ENCODE data around the gene AQP12A. TPM values are rescaled to one million over a fixed set of nuclear protein-coding genes. Genes with fewer than 3 reads are reported as not detected.

Gene AQP12A
- polyA plus RNA-seq, 1 of the 3 experiments (the other 2 are of a cell fraction), result not detected

DNA sequence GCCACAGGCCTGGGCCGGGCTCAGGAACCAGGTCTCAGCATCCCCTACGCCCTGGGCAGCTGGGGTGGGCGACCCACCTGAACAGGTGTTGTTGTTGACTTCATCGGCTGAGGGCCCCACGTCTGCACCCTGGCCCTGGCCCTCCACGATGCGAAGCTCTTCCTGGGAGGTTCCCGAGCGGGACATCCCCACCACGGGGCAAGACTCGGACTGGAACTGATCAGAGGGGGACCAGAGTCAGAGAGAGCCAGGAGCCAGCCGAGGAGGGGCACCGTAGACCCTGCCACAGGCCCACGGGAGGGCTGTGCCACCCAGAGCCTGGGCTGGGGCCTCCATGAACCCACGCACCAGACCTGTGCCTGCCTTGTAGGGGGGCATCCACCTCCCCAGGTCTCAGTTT is 54.3 kb downstream of the AQP12A start (continued):
- TF ChIP-seq, protein P1, sequence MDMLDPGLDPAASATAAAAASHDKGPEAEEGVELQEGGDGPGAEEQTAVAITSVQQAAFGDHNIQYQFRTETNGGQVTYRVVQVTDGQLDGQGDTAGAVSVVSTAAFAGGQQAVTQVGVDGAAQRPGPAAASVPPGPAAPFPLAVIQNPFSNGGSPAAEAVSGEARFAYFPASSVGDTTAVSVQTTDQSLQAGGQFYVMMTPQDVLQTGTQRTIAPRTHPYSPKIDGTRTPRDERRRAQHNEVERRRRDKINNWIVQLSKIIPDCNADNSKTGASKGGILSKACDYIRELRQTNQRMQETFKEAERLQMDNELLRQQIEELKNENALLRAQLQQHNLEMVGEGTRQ (IDR thresholded peaks at IDR 0.05; ENCODE audit: borderline replicate concordance, low read depth, low read length), result no peak
- no peak for TF ChIP-seq GABPA (IDR thresholded peaks at IDR 0.05; ENCODE audit: low read depth)

DNA sequence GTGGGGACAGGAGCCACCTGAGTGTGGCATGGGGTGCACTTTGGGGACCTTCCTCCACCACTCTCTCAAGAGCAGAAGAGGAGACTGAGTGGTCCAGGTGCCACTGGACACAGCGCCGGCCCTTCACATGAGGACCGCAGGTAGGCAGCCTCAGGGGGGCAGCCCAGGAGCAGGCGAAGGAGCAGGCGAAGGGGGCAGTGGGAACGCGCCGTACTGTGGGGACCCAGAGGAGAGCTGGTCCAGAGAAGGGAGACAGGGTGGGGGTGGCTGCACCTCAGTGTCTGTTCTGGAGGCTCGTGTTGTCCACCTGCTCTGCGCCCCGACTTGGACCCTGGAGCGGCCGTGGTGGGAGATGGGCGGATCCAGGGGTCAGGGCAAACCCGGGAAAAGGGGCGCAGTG is 55.0 kb downstream of the AQP12A start:
- H3K79me2 ChIP-seq (ENCODE audit: insufficient read depth), result no peaks in the 10 kb centered on the region
- no peak overlapping the region for H3K4me2 ChIP-seq
- no peak overlapping the region for H2AFZ ChIP-seq (ENCODE audit: low read depth)
- TF ChIP-seq NRF1 (IDR thresholded peaks at IDR 0.05; ENCODE audit: low read depth, low read length) (no peak), POLR2AphosphoS5 (IDR thresholded peaks at IDR 0.05; ENCODE audit: low read depth, low read length) (no peak), MEF2A (IDR thresholded peaks at IDR 0.05; ENCODE audit: borderline replicate concordance, low read depth) (no peak), EZH2phosphoT487 (IDR thresholded peaks at IDR 0.05; ENCODE audit: borderline replicate concordance, low read depth) (no peak), TEAD4 (IDR thresholded peaks at IDR 0.05; ENCODE audit: borderline replicate concordance, insufficient read depth) (no peak), GABPA (IDR thresholded peaks at IDR 0.05; ENCODE audit: low read depth) (no peak), FOSL2 (IDR thresholded peaks at IDR 0.05; ENCODE audit: borderline replicate concordance, low read depth) (no peak), GATA2 (CRISPR knock-in tag; IDR thresholded peaks at IDR 0.05) (no peak), RAD21 (IDR thresholded peaks at IDR 0.05; ENCODE audit: low read length) (no peak)
- TF ChIP-seq, protein P2, sequence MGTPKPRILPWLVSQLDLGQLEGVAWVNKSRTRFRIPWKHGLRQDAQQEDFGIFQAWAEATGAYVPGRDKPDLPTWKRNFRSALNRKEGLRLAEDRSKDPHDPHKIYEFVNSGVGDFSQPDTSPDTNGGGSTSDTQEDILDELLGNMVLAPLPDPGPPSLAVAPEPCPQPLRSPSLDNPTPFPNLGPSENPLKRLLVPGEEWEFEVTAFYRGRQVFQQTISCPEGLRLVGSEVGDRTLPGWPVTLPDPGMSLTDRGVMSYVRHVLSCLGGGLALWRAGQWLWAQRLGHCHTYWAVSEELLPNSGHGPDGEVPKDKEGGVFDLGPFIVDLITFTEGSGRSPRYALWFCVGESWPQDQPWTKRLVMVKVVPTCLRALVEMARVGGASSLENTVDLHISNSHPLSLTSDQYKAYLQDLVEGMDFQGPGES (IDR thresholded peaks at IDR 0.05; ENCODE audit: low read depth, low read length), result no peak
- TF ChIP-seq, protein P3, sequence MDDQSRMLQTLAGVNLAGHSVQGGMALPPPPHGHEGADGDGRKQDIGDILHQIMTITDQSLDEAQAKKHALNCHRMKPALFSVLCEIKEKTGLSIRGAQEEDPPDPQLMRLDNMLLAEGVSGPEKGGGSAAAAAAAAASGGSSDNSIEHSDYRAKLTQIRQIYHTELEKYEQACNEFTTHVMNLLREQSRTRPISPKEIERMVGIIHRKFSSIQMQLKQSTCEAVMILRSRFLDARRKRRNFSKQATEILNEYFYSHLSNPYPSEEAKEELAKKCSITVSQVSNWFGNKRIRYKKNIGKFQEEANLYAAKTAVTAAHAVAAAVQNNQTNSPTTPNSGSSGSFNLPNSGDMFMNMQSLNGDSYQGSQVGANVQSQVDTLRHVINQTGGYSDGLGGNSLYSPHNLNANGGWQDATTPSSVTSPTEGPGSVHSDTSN (IDR thresholded peaks at IDR 0.05), result no peak
- DNase-seq, result no peak
- H4K20me1 ChIP-seq (ENCODE audit: insufficient read depth), result no peaks in the 10 kb centered on the region
- H3K9ac ChIP-seq, result no peak overlapping the region
- no peaks in the 10 kb centered on the region for H3K9me2 ChIP-seq
- H3K4me1 ChIP-seq (ENCODE audit: control insufficient read depth in 1 of 2, insufficient read depth in 2 of 2, low read depth in 1 of 2, low read length in 1 of 2), result no peaks in the 10 kb centered on the region
- CTCF ChIA-PET, result interaction anchor here (2.0 kb wide), 1 partner anchor 94 kb away, joined by 13 read pairs; no protein-coding TSS in a partner anchor
- H3K9me3 ChIP-seq, result no peaks in the 10 kb centered on the region
- H3F3A ChIP-seq (replicated peaks; ENCODE audit: insufficient read depth), result no peaks in the 10 kb centered on the region
- H3K27me3 ChIP-seq (ENCODE audit: insufficient read depth), result no peaks in the 10 kb centered on the region
- H3K36me3 ChIP-seq (replicated peaks in 1 of 2; ENCODE audit: control insufficient read depth in 1 of 2, insufficient read depth in 2 of 2, low read length in 1 of 2), result no peaks in the 10 kb centered on the region
- H3K27ac ChIP-seq (ENCODE audit: low read depth in 2 of 2, low read length in 1 of 2), result no peak overlapping the region
- no peak overlapping the region for H3K4me3 ChIP-seq (ENCODE audit: low read depth in 2 of 2, low read length in 1 of 2)
- POLR2A ChIA-PET, result no interaction called here
- WGBS (ENCODE audit: low lambda C conversion rate), result 81% methylated on average over 14 of the region's 16 CpGs

DNA sequence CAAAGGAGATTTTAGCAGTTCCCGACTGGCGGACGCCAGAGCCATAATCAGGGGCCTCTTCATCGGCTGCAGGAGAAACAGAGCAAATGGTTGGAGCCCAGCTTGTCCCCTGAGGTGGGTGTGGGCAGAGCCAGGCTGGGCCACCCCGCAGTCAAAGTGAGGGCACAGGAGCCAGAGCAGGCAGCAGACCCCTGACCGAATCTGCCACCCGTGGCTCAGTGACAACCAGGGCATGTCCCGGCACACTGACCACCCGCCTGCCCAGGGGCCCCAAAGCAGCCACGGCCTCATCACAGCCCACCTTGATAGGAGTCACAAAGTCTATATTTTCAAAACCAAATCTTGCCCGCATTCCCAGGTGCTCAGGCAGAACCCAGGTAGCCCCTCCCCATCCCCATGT is 55.6 kb downstream of the AQP12A start:
- H3F3A ChIP-seq (replicated peaks; ENCODE audit: insufficient read depth), result no peaks in the 10 kb centered on the region
- no peak for DNase-seq
- no peak overlapping the region for H3K9ac ChIP-seq
- H2AFZ ChIP-seq (ENCODE audit: low read depth), result no peak overlapping the region
- no peaks in the 10 kb centered on the region for H3K9me2 ChIP-seq
- no peaks in the 10 kb centered on the region for H4K20me1 ChIP-seq (ENCODE audit: insufficient read depth)
- no peaks in the 10 kb centered on the region for H3K36me3 ChIP-seq (replicated peaks in 1 of 2; ENCODE audit: control insufficient read depth in 1 of 2, insufficient read depth in 2 of 2, low read length in 1 of 2)
- no peak overlapping the region for H3K27ac ChIP-seq (ENCODE audit: low read depth in 2 of 2, low read length in 1 of 2)
- no peak overlapping the region for H3K4me3 ChIP-seq (ENCODE audit: low read depth in 2 of 2, low read length in 1 of 2)
- CTCF ChIA-PET, result interaction anchor here (2.0 kb wide), 1 partner anchor 93 kb away, joined by 13 read pairs; no protein-coding TSS in a partner anchor
- H3K9me3 ChIP-seq, result no peaks in the 10 kb centered on the region
- H3K27me3 ChIP-seq (ENCODE audit: insufficient read depth), result no peaks in the 10 kb centered on the region
- WGBS (ENCODE audit: low lambda C conversion rate), result 49% methylated on average over 6 of the region's 11 CpGs
- TF ChIP-seq ELF1 (IDR thresholded peaks at IDR 0.05), result no peak
- no peak for TF ChIP-seq MEF2A (IDR thresholded peaks at IDR 0.05; ENCODE audit: borderline replicate concordance, low read depth)
- TF ChIP-seq, protein P3 (IDR thresholded peaks at IDR 0.05), result no peak
- no peak for TF ChIP-seq TEAD4 (IDR thresholded peaks at IDR 0.05; ENCODE audit: borderline replicate concordance, insufficient read depth)
- TF ChIP-seq FOSL2 (IDR thresholded peaks at IDR 0.05; ENCODE audit: borderline replicate concordance, low read depth), result no peak
- no peak for TF ChIP-seq YY1 (IDR thresholded peaks at IDR 0.05; ENCODE audit: low read depth)
- no peaks in the 10 kb centered on the region for H3K4me1 ChIP-seq (ENCODE audit: control insufficient read depth in 1 of 2, insufficient read depth in 2 of 2, low read depth in 1 of 2, low read length in 1 of 2)
- POLR2A ChIA-PET, result no interaction called here
- no peak overlapping the region for H3K4me2 ChIP-seq
- no peaks in the 10 kb centered on the region for H3K79me2 ChIP-seq (ENCODE audit: insufficient read depth)

Data from SK-N-SH (cell line).